Thoracic aorta (tissue), 2 donors: ENCODE data around the gene ST6GAL2. TPM values are rescaled to one million over a fixed set of nuclear protein-coding genes. Genes with fewer than 3 reads are reported as not detected.

Experiments used
- ATAC-seq: fragments of 150-250 bp; one replicate; pipeline ENCODE4 v1.8.0; 2017; ENCODE audit warnings: low read depth; ENCODE audit not compliant: insufficient number of reproducible peaks, low FRiP score
- DNase-seq: peaks from one replicate; pipeline ENCODE4 v3.0.0-alpha.2; 2020; ENCODE audit warnings: low spot score
- H3K27ac ChIP-seq, 2 donors: fragments of 200-600 bp; sonication (generic); 1 replicate in 1 of 2; 2 replicates in 1 of 2; pipeline ENCODE4 v1.5.1; 2016; ENCODE audit warnings: mild to moderate bottlenecking in 2 of 2, moderate library complexity in 2 of 2
- H3K27me3 ChIP-seq: fragments of 200-600 bp; sonication (generic); replicated peaks from 2 replicates; pipeline ENCODE4 v1.6.0; 2016; ENCODE audit warnings: mild to moderate bottlenecking; ENCODE audit not compliant: insufficient read depth
- H3K36me3 ChIP-seq: fragments of 200-600 bp; sonication (generic); one replicate; pipeline ENCODE4 v1.5.1; 2016
- H3K4me1 ChIP-seq, 2 donors: fragments of 200-600 bp; sonication (generic); 1 replicate in 1 of 2; 2 replicates in 1 of 2; pipeline versions ENCODE4 v1.5.1 to v1.6.0; 2016; ENCODE audit warnings: low read depth in 2 of 2, mild to moderate bottlenecking in 1 of 2; ENCODE audit not compliant: control insufficient read depth in 1 of 2
- H3K4me3 ChIP-seq: fragments of 200-600 bp; sonication (generic); 2 replicates; pipeline ENCODE4 v1.5.1; 2016; ENCODE audit warnings: mild to moderate bottlenecking
- H3K9me3 ChIP-seq: fragments of 200-600 bp; sonication (generic); 2 replicates; pipeline ENCODE4 v1.5.1; 2016
- CTCF ChIP-seq: fragments of 200-600 bp; sonication (generic); IDR thresholded peaks from one replicate; pipeline ENCODE4 v1.5.1; 2019; ENCODE audit warnings: antibody characterized with exemption
- total RNA-seq, 2 donors: library from RNA; depleted of rRNA; stranded (reverse); fragments of >200 nt; gene quantifications; one replicate each; pipeline versions ENCODE4 v1.1.0 to v1.2.3, GENCODE V29; 2016

The ST6GAL2 gene
- total RNA-seq, 2 donors from 2014 or later = 71.1 to 900 TPM

DNA sequence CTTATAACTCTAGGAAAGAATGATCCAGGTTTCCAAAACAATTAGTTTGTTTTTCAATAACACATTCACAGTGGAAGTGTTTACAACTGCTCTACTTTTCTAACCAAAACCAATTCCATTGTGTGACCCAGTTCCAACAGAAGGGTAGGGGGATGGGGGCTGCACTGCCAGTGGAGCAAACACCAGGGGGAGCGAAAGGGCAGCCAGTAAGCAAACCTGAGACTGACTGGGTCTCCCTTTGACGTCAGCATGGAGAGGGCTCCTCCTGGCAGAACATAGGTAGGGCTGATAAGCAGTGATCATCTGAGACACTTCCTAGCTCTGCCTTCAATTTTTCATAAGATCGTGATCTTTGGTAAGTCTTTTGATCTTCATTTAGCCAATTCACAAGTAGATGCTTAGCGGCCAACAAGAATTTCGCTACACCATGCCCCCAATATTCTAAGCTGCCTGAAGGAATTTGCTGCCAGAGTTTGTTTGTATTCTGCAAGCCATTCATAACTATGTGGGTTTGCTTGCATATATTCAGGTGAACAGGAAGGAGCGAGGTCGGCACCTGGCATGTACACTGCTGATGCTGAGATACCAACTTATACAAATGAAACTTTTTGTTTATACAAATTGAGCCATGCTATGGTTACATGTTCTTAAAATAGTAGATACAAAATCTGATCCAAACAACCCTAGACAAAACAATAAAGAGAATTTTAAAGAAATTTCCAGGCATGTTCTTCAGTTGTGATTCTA lies 45.9 kb downstream of the ST6GAL2 start:
- Histone ChIP-seq H3K27ac (peak overlapping the region in 1 of 2 donors; percentile 72), H3K4me1 (peaks cover 41 to 96% of the 10 kb centered on the region in 2 donors), H3K36me3 (no peaks in the 10 kb centered on the region), H3K4me3 (no peak overlapping the region), H3K9me3 (no peaks in the 10 kb centered on the region), H3K27me3 (no peaks in the 10 kb centered on the region)
- ATAC-seq = no peak
- peak; percentile 38 for TF ChIP-seq CTCF
- DNase-seq = no peak

- no peak for TF ChIP-seq CTCF
- ATAC-seq (no peak), DNase-seq (no peak)
- Histone ChIP-seq H3K27ac (peak overlapping the region; percentile 3 to 5), H3K9me3 (no peaks in the 10 kb centered on the region), H3K36me3 (peaks cover 30% of the 10 kb centered on the region), H3K4me1 (peaks cover 6 to 56% of the 10 kb centered on the region in 2 donors), H3K4me3 (no peak overlapping the region), H3K27me3 (no peaks in the 10 kb centered on the region)
These were observed 52.7 kb downstream of the ST6GAL2 start for GRCh38 chr2:106833256-106833655.

DNA sequence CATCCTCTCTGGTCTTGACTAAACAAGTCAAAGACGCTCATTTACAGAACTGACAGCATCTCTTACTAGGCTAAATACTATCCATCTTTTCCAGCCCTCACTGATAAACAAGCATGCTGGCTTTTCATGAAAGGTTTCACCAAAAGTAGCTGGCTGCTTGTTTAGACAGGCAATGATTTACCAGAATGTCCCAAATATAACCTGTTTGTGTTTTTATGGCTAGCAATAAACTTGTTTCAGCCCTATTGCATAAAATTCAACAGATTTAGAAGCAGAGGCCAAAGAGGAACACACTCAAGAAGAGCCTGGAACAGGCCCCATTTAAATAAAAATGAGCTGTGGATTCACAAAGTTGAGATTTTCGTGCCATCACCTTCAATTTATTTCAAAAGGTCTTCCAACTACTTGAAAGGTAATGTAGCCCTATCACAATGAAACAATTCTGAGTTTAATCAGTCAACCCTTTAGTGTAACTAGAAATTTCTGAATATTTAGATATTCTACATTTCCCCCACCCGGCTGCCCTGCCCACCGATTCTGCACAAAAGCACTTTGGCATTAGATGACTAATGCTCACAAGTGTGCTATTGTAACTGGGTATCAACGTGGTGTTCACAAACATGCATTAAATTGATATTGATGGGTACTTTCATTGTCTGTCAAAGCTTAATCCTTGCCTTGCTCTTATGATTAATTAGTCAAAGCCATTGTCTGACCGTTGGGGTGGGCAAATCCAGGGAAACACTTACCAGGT lies 54.0 kb downstream of the ST6GAL2 start:
- Histone ChIP-seq H3K27ac (peak overlapping the region; percentile 29 to 40), H3K36me3 (peaks cover 33% of the 10 kb centered on the region), H3K4me1 (peaks cover 6 to 51% of the 10 kb centered on the region in 2 donors), H3K9me3 (no peaks in the 10 kb centered on the region), H3K27me3 (no peaks in the 10 kb centered on the region), H3K4me3 (no peak overlapping the region)
- DNase-seq (no peak), ATAC-seq (no peak)
- TF ChIP-seq CTCF = no peak

- Histone ChIP-seq H3K27ac (peak overlapping the region; percentile 29 to 40), H3K36me3 (peaks cover 37% of the 10 kb centered on the region), H3K9me3 (no peaks in the 10 kb centered on the region), H3K4me3 (no peak overlapping the region), H3K27me3 (no peaks in the 10 kb centered on the region), H3K4me1 (peaks cover 6 to 46% of the 10 kb centered on the region in 2 donors)
- ATAC-seq = no peak
- no peak for TF ChIP-seq CTCF
- DNase-seq = no peak
These were observed 54.7 kb downstream of the ST6GAL2 start for GRCh38 chr2:106831241-106831640.

DNA sequence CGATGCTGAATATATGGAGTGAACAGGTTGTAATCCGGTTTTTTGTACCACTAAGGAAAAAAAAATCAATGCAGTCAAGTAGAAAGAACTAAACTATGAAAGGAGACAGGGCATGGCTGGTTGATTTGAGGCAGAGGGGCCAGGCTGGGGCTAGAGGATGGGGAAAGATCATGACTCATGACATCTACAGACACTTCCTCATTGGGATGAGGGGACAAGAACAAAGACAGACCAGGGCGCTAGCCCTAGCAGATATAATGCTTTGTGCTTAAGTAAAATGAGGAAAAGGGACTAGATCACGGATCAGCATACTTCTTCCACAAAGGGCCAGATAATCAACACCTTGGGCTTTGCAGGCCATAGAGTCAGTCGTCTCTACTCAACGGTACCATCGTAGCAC lies 55.8 kb downstream of the ST6GAL2 start:
- no peak for TF ChIP-seq CTCF
- no peak for DNase-seq
- Histone ChIP-seq H3K27me3 (no peaks in the 10 kb centered on the region), H3K9me3 (no peaks in the 10 kb centered on the region), H3K27ac (no peak overlapping the region), H3K36me3 (peaks cover 47% of the 10 kb centered on the region), H3K4me3 (no peak overlapping the region), H3K4me1 (peaks cover 1 to 35% of the 10 kb centered on the region in 2 donors)
- ATAC-seq = no peak
